GM12892 (cell line): Measurements from ENCODE around the gene CPNE4. TPM values are rescaled to one million over a fixed set of nuclear protein-coding genes. Genes with fewer than 3 reads are reported as not detected.
A peak's percentile ranks its signal among the peaks of the same experiment; 100 is the strongest.
"Not testable (repeated sequence)": the region's sequence is repeated elsewhere in the genome, so short reads cannot be mapped to it uniquely, and the experiment has no call there.

Experiments
- DNase-seq: peaks from one replicate; pipeline ENCODE4 v3.0.0; 2011; ENCODE audit not compliant: insufficient read length
- FAIRE-seq: peaks from 2 replicates; lab custom pipeline; 2011; peaks lifted over from hg19 to GRCh38; lab: Jason Lieb, UNC
- POLR2A ChIP-seq: IDR thresholded peaks from 2 replicates; pipeline ENCODE4 v1.6.1; 2011; ENCODE audit warnings: low read depth, low read length, control low read depth
- POLR2AphosphoS5 ChIP-seq: IDR thresholded peaks from 2 replicates; pipeline ENCODE4 v1.6.1; 2011; ENCODE audit warnings: low read depth, low read length, control low read depth
- TAF1 ChIP-seq: IDR thresholded peaks from 2 replicates; pipeline ENCODE4 v1.6.1; 2011; ENCODE audit warnings: low read depth, mild to moderate bottlenecking, control low read depth, low read length, borderline replicate concordance
- polyA plus RNA-seq: library from polyadenylated mRNA; unstranded; fragments of >200 nt; gene quantifications from one replicate; pipeline ENCODE4 v1.2.1, GENCODE V29; 2012; ENCODE audit warnings: missing spikeins, inconsistent platforms; ENCODE audit not compliant: missing spikeins

Gene CPNE4
- 0.30 TPM for polyA plus RNA-seq

DNA sequence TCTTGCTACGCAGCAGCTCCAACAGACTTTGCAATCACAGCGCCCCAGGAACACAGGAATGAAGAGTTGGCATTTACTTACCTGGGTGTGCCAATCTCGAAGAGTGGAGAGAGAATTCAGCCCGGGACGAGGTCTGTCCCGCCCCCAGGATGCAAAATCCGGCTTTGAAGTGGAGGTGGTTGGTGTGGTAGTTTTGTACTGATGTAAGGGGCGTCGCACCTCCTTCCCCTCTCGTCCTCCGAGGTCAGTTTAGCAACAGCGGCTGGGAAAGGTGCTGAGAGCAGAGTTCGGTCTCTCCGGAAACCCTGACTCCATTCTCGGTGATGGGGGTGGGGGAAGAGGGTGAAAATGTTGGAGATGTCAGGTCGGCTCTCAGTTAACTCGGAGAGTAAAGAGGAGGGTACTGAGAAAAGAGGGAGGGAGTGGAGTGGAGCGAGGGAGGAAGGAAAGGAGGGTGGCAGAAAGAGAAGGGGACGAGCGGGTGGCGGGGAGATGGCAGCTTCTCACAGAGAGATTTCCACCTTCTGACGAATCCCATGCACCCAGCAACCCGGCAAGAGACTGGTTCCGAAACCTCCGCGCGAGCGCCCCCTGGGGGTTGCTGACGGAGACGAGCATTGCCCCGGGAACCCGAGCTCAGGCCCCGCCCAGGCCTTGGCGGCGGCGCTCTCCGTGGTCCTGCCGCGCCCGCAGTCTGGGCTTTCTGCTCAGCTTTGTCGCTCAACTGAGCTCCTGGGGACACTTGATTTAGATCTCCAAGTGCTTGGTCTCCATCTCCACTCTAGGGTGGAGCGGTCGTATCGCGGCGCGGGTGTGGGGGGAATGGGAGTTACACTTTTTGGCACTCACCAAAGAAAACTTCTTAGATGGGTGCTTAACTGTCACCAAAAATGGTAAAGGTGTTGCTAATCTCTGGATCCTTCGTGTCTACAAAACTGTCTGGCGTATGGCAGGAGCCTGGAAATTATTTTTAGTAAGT is at the start of gene CPNE4:
TSS of gene CPNE4 (minus strand) at position 529 of the 979 bp plus-strand sequence.
- FAIRE-seq (no peak), DNase-seq (peak; percentile 71)
- TF ChIP-seq POLR2AphosphoS5 (no peak), POLR2A (no peak), TAF1 (no peak)

DNA sequence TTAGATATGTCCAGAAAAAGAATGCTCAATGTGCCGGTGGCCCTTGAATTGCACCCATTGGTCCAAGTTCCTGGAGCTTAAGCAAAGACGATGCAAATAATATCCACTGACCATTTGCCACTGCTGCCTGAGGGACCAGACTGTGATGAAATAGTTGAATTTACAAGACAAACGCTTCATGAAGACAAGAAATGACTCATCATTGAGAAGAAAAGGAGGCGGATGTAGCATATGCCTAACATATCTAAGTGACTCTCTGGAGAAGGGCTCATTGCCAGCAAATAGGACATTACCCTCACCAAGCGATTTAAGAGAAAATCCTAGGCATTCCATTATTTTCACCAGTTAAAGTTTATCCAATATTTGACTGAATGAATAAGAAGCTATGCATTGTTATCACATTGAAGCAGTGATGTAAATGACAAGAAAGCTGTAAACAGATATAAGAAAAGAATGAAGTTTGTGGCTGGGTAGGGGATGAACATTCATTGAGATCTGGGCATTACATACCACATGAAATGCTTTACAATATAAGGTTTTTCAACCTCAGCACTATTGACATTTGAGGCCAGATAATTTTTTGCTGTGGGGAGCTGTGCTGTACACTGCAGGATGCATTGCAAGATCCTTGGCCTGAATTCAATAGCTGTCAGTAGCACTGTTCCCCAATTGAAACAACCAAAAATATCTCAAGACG is 48.9 kb upstream of the CPNE4 start:
- DNase-seq (no peak), FAIRE-seq (no peak)
- TF ChIP-seq POLR2A: no peak

DNA sequence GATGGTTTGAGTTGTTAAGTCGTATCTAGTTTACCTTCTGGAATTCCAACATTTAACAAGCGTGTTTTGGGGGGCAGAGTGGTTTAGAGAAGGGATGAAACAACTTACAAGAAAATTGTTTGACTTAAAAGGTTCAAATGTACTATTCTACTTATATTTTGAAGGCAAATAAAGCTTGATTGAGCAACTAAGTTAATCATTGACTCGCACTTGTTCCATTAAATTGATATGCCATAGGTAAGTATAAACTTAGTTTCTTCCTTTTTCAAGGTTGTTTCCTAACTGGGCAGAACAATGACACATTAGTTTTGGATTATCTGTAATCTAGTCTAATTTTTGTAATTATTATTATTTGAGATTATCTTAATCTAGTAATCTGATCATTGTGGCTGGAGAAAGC is 48.3 kb upstream of the CPNE4 start:
- TF ChIP-seq POLR2A: no peak
- DNase-seq (no peak), FAIRE-seq (no peak)

DNA sequence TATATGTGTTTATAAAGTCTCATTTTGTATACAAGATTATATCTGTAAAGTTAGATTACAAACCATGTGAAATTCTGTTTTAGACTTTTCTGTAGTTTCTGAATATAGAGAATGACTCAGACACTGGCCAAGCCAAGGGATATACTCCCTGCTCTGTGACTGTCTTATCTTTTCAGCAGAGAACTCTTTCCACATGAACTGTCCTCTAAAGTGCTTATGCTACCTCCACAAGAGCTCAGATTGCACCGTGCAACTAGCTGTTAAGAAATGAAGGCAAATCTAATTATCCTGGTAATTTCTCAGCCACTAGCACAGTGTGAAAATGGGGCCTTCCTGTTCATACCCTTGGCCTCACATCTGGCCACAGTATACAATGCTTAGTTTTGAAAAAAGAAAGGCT is 44.3 kb upstream of the CPNE4 start:
- FAIRE-seq: no peak
- DNase-seq: no peak
- no peak for TF ChIP-seq POLR2A
- no peak for TF ChIP-seq POLR2AphosphoS5
- no peak for TF ChIP-seq TAF1

DNA sequence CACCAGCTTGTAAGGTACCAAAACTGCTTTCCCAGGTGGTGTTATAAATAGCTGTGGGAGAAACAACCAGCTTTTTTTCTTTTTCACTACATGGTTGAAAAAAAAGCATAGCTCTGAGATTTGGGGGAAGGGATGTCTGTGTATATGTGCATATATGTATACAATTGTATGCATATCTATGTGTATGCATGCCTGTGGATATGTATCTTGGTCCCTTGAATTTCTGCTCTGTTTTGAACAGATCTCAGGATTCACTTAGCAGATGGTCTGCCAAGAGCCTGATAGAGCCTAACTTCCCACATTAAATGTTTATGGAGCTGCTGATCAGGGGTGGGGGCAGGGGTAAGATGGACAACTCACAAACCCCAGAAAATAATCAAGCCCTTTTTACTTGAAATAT is 39.0 kb upstream of the CPNE4 start:
- no peak for TF ChIP-seq TAF1
- no peak for TF ChIP-seq POLR2AphosphoS5
- TF ChIP-seq POLR2A: no peak
- DNase-seq (no peak), FAIRE-seq (no peak)

DNA sequence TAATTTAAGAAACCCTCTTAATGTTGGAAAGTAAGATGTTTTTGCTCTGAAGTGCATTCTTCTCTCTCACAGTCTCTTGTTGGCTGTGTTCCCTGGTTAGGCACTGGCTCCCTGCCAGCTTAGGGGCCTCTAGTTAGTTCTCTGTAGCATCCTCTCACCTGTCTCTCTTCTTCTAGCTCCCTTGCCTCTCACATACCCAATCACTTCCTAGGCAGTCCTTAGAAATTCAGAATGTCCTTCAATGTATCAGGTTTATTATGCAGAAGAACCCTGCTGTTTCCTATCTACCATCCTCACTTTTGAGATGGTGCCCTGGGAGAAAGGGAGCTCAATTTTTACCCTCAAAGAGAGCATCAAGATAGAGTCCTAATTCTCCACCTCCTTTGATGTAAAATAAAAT is 36.2 kb upstream of the CPNE4 start:
- no peak for DNase-seq
- TF ChIP-seq TAF1: no peak
- TF ChIP-seq POLR2A: no peak
- FAIRE-seq: no peak

DNA sequence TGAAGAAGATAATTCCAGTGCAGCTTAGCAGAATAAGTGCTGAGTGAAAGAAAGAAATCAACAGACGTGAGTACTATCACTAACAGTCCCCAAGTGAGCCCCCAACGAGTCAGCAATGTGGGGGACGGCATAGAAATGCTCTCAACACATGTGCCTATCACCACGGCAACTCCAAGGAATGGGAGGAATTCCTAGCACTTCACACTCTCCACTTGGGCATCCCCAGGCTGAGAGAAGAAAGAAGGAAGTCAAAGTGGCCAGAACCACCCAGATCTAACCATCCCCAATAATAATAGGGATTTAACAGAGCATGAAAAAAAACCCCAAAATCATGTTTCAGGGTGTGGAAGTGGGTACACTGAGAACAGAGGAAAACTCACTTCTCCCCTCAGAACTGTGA is 29.3 kb upstream of the CPNE4 start:
- no peak for FAIRE-seq
- TF ChIP-seq POLR2AphosphoS5 (no peak), POLR2A (no peak), TAF1 (no peak)
- no peak for DNase-seq

DNA sequence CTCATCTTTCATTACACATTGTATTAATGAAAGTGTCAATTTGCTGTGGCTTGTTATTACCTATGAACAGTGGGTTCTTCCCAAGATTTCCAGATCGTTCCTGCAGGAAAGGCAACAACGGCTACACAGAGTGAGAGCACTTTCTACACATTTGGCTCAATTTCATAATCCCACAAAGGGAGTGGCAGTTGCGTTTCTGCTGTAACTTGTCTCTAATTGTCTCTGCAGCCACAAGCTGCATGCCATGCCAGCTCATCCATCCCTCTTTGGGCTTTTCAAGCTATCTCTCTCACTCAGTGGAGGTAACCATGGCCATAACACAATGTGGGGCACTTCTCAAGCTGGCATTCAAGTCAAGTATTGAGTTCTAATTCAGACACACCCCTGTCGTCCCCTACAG is 27.7 kb upstream of the CPNE4 start:
- TF ChIP-seq TAF1 (no peak), POLR2A (no peak), POLR2AphosphoS5 (no peak)
- no peak for FAIRE-seq
- DNase-seq: no peak

DNA sequence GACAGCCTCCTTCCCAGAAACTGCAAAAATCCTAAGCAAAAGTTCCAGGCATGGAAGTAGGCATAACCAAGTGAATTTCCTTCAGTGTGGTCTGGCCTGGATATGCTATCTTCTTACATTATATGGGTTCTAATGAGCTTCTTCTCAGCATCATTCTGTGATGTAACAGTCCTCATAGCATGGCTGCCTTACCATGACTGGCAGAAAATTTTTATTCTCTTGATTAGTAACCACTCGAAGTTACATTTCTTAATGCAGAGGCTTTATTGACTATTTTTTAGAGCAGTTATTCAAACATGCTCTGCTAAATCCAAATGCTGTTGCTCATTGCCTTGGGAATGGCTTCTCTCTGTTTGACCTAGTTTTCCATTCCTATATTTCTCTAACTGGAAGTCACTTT is 21.1 kb upstream of the CPNE4 start:
- FAIRE-seq (no peak), DNase-seq (no peak)
- TF ChIP-seq POLR2A (no peak), POLR2AphosphoS5 (no peak)

DNA sequence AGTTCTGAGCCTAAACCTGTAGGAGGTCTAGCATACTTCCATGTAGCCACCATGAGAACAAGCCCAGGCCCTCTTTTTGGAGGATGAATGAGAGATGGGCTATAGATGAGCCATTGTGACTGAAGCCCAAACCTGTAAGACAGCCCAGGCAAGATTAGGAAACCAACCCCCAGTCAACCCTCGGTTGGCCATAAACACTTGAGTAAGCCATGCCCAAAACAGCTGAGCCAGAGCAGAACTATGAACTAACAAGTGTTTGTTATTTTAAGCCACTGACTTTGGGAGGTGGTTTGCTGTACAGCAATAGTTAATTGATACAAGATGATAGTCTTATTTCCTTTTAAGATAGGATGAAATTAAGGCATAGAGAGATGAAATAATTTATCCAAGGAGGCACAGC is 12.4 kb upstream of the CPNE4 start:
- DNase-seq (no peak), FAIRE-seq (no peak)
- TF ChIP-seq POLR2A (no peak), POLR2AphosphoS5 (no peak), TAF1 (no peak)

DNA sequence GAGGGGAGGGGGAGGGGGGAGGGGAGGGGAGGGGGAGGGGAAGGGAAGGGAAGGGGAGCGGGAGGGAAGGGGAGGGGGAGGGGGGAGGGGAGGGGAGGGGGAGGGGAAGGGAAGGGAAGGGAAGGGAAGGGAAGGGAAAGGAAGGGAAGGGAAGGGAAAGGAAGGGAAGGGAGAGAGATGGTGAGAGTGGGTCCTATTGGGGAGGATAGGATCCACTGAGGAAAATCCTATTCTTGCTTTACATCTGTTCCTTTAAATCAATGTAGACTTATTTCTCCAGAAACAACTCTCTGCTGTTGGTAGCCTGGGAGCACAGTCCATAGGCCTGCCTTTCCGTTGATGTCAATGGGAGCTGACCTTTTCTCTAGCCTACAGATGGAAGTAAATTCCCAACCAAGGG is 10.1 kb upstream of the CPNE4 start:
- FAIRE-seq: not testable (repeated sequence)

DNA sequence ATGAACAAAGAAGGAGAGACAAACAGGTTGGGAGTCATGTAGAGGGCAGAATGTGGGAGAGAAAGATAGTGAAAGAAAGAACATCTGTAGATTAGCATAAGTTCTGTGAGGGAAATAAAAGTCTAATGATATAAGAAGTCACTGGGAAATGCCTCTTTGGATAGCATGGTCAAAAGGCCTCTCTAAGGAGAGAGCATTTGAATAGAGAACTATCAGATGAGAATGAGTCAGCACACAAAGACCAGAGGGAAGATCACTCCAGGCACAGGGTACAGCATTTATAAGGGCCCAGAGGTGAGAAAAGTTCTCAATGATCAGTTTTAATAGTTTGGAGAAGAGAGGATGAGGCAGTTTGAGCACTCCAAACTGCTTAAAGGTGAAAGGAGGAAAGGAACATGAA is 7.9 kb upstream of the CPNE4 start:
- FAIRE-seq (no peak), DNase-seq (no peak)
- TF ChIP-seq POLR2AphosphoS5 (no peak), POLR2A (no peak), TAF1 (no peak)

More for the DNA sequence above, 10.1 kb upstream of the CPNE4 start:
- not testable (repeated sequence) for DNase-seq
